Fibroblast of skin of left quadriceps (primary cell): ENCODE results near the gene GABRE.
"Not testable (repeated sequence)": the region's sequence is repeated elsewhere in the genome, so short reads cannot be mapped to it uniquely, and the experiment has no call there.

ENCODE experiments used
- DNase-seq, 2 experiments: peaks; one replicate each; pipeline ENCODE4 v3.0.0-alpha.2; 2013; ENCODE audit warnings: low read depth in 2 of 2

The GABRE gene

DNA sequence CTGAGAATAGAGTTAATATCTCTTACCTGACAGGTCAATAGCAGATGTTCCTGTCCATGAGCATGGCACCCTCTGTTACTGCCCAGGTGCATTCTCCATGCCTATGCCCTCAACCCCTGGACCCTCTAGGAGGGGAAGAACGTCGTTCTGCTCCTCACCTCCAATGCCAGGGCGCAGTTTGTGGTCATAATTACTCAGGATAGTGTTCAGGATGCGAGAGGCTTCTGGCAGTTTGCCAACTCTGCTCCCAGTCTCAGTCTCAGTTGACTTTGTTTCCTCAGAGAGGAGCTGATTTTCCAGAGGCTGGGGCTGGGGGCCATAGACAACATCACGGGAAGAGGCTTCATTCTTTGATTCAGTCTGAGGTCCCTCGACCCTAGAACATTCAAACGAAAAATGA is 4.4 kb downstream of the GABRE start:
- no peak for DNase-seq

DNA sequence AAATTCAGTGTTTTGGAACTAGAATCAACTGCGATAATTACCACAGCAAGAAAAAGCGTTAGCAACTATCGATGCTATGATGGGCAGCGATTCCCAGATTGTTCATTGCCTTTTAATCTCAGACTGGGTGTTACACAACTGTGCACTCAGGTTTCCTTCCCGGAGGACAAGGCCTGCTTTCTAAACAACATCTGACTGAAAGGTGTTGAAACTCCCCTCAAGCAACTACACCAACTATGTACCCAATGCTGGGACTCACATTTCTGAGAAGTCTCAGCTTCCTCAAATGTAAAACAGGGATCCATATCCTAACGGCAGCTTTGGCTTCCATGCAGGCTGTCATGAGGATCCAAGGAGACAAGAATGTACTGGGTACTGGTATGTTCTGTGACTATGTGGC is 8.2 kb downstream of the GABRE start:
- no peak for DNase-seq

GRCh38 chrX:151962034-151962433 is 12.4 kb downstream of the GABRE start:
- no peak for DNase-seq

GRCh38 chrX:151958101-151958500 is 16.4 kb downstream of the GABRE start:
- no peak for DNase-seq

- no peak for DNase-seq
Observed at GRCh38 chrX:151954730-151955129, 19.7 kb downstream of the GABRE start.

DNA sequence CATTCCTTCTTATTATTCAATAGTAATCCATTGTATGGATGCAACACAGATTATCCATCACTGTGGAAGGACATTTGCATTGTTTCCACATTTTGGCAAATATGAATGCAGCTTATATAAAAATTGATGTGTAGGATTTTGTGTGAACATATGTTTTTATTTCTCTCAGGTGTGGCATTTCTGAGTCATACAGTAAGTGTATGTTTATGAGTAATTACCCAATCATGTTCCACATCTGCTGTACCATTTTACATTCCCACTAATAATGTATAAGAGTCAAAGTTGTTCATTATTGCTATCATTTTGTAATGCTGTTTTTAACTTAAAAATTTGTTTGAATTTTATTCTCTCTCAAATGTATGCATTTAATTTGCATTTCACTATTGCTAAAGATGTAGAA is 36.3 kb downstream of the GABRE start:
- DNase-seq: no peak

DNA sequence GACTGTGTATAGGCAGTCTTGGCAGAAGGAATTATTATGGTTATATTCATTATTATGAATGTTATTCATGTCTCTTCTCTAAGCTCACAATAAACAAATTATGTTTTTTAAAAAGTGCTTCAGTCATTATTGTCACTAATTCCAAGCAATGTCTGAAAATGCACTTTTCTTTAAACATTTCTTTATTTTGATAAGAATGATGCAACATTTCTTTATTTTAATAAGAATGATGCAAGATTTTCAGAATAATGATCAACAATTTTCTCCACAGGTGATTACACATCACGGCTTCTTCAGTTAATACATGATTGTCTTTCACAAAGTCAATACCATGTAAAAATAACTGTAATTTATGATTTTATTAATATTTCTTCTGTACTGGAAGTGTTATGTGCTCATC is 39.1 kb downstream of the GABRE start:
- DNase-seq: no peak

GRCh38 chrX:151929126-151929525 is 45.4 kb downstream of the GABRE start:
- DNase-seq: no peak

GRCh38 chrX:151923648-151924047 is 50.8 kb downstream of the GABRE start:
- DNase-seq: no peak

- DNase-seq: no peak
Observed at GRCh38 chrX:151922692-151923091, 51.8 kb downstream of the GABRE start.

DNA sequence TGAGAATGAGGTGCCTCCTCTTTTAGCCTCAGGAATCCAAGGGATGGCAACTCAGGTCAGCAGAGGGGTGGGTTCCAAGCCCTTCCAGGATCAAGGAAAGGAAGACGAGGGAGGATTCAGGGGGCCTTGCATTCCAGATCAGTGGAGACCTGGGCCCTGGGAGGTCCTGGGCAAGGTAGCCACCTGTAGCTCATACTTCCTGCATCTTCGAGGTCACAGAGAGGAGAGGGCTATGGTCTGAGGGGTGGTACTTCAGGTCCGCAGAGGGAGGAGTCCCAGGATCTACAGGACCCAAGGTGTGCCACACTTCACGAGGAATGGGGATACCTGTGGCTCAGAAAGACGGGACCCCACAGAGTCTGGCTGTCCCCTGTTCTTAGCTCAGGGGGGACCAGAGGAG is 52.6 kb downstream of the GABRE start:
- DNase-seq: no peak

DNA sequence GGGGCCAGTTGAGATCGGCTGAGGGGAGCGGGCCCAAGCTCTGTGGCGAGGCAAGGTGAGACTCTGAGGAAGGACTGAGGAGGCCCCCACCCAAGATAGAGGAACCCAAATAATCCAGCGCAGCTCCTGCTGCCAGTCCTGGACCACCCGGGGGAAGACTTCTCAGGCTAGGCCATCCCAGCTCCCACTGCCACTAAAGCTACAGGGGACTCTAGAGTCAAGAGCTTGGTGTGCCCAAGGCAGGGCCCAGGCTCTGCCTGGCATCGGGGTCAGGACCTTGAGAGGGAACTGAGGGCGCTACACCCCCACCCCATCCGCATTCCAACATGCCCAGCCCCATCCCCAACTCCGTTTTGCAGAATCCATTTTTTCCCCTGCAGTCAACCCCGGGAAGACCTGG is 53.2 kb downstream of the GABRE start:
- no peak for DNase-seq

DNA sequence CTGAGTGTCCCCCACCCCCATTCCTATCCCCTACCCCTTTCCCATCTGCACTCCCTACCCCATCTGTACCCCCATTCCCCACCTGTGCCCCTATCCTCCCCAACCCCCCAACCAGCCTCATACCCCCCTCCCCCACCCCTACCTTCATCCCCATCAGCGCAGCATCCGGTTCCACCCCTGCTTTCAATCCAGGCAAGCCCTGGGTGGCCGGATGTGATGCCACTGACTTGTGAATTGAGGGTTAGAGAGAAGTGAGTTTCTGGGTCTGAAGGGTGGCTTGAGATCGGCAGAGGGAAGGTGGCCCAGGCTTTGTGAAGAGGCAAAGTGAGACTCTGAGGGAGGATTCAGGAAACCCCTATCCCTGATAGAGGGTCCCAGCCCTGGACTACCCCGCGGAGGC is 53.9 kb downstream of the GABRE start:
- no peak for DNase-seq

GRCh38 chrX:151920101-151920500 is 54.4 kb downstream of the GABRE start:
- no peak for DNase-seq

GRCh38 chrX:151919610-151920009 is 54.9 kb downstream of the GABRE start:
- DNase-seq: no peak

DNA sequence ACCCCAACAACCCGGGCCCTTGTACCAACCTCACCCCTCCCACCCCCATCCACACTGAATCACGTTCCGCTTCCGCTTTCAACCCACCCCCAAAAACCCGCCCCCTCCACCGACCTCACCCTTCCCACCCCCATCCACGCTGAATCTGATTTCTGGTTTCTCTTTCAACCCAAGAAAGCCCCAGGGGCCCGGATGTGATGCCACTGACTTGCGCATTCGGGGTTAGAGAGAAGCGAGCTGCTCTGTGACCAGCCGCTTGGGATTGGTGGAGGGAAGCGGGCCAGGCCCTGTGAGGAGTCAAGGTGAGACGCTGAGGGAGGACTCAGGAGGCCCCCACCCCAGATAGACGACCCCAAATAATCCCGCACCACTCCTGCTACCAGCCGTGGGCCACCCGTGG is 55.7 kb downstream of the GABRE start:
- DNase-seq: not testable (repeated sequence)

GRCh38 chrX:151912780-151913179 is 61.7 kb downstream of the GABRE start, which contains the start of gene MAGEA4:
TSS of gene MAGEA4 (plus strand) at chrX:151912889. CDS start at chrX:151923665, 10,776 bp downstream.
- DNase-seq: no peak

GRCh38 chrX:151912221-151912620 is 62.3 kb downstream of the GABRE start:
- no peak for DNase-seq

- no peak for DNase-seq
Observed at GRCh38 chrX:151904989-151905388, 69.5 kb downstream of the GABRE start.
